Measurements from ENCODE around the gene FBLIM1.

The FBLIM1 gene

DNA sequence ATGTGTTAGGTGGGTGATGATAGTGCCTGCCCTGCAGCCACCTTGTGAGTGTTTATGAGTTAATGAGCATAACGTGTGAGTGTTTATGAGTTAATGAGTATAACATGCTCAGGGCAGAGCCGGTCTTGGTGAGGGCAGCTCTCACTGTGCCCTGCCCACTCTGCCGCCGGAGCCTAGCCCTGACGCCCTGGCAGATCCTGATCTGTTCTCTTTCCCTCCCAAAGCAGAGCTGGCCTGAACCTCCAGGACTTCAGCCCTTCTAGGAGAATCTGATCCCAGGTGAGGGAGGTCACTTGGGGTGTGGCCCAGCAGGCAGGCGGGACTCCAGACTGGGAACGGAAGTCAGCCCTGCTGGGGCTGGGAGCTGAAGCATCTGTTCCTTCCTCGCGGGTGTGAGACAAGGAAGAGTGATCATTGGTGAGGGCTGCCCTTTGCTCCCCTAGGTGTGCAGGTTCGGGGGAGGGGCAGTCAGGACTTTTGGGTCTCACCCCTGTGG is 5.7 kb downstream of the FBLIM1 start:
- H3K4me1 ChIP-seq (ENCODE audit: insufficient read depth, low read length) = peaks cover 6% of the 10 kb centered on the region; the same call in 1 of the 2 replicates
- no peak overlapping the region for H3K4me3 ChIP-seq (ENCODE audit: low read length)
- no peaks in the 10 kb centered on the region for H3K9me3 ChIP-seq (ENCODE audit: insufficient read depth, low read depth, low read length)
- no peak overlapping the region for H3K9ac ChIP-seq (ENCODE audit: low read depth, low read length)
- H3K27ac ChIP-seq (ENCODE audit: low read length) = no peak overlapping the region
- peaks cover 4% of the 10 kb centered on the region; the same call in 1 of the 2 replicates for H3K27me3 ChIP-seq (ENCODE audit: insufficient read depth, low read length)
- peaks cover 53% of the 10 kb centered on the region for H3K36me3 ChIP-seq (ENCODE audit: insufficient read depth, low read depth, low read length)

- H3K27ac ChIP-seq (ENCODE audit: low read length) = no peak overlapping the region
- no peak overlapping the region for H3K4me3 ChIP-seq (ENCODE audit: low read length)
- H3K4me1 ChIP-seq (ENCODE audit: insufficient read depth, low read length) = peaks cover 6% of the 10 kb centered on the region; the same call in 1 of the 2 replicates
- H3K9me3 ChIP-seq (ENCODE audit: insufficient read depth, low read depth, low read length) = no peaks in the 10 kb centered on the region
- H3K9ac ChIP-seq (ENCODE audit: low read depth, low read length) = no peak overlapping the region
- H3K27me3 ChIP-seq (ENCODE audit: insufficient read depth, low read length) = no peaks in the 10 kb centered on the region
- H3K36me3 ChIP-seq (ENCODE audit: insufficient read depth, low read depth, low read length) = peaks cover 54% of the 10 kb centered on the region
Measured at GRCh38 chr1:15764890-15765289, 6.3 kb downstream of the FBLIM1 start.

- H3K9ac ChIP-seq (ENCODE audit: low read depth, low read length) = no peak overlapping the region
- H3K4me3 ChIP-seq (ENCODE audit: low read length) = no peak overlapping the region
- no peaks in the 10 kb centered on the region for H3K27me3 ChIP-seq (ENCODE audit: insufficient read depth, low read length)
- H3K36me3 ChIP-seq (ENCODE audit: insufficient read depth, low read depth, low read length) = peaks cover 61% of the 10 kb centered on the region
- H3K27ac ChIP-seq (ENCODE audit: low read length) = no peak overlapping the region
- H3K4me1 ChIP-seq (ENCODE audit: insufficient read depth, low read length) = peaks cover 6% of the 10 kb centered on the region; the same call in 1 of the 2 replicates
- no peaks in the 10 kb centered on the region for H3K9me3 ChIP-seq (ENCODE audit: insufficient read depth, low read depth, low read length)
Measured at GRCh38 chr1:15765495-15766194, 7.0 kb downstream of the FBLIM1 start.

GRCh38 chr1:15767941-15768340 is 9.3 kb downstream of the FBLIM1 start:
- Histone ChIP-seq H3K9me3 (ENCODE audit: insufficient read depth, low read depth, low read length) (no peaks in the 10 kb centered on the region), H3K27ac (ENCODE audit: low read length) (no peak overlapping the region), H3K36me3 (ENCODE audit: insufficient read depth, low read depth, low read length) (peaks cover 80% of the 10 kb centered on the region), H3K4me3 (ENCODE audit: low read length) (no peak overlapping the region), H3K4me1 (ENCODE audit: insufficient read depth, low read length) (no peaks in the 10 kb centered on the region), H3K9ac (ENCODE audit: low read depth, low read length) (no peak overlapping the region), H3K27me3 (ENCODE audit: insufficient read depth, low read length) (no peaks in the 10 kb centered on the region)

- no peak overlapping the region for H3K4me3 ChIP-seq (ENCODE audit: low read length)
- no peaks in the 10 kb centered on the region for H3K4me1 ChIP-seq (ENCODE audit: insufficient read depth, low read length)
- H3K36me3 ChIP-seq (ENCODE audit: insufficient read depth, low read depth, low read length) = peaks cover 85% of the 10 kb centered on the region
- no peaks in the 10 kb centered on the region for H3K27me3 ChIP-seq (ENCODE audit: insufficient read depth, low read length)
- H3K9me3 ChIP-seq (ENCODE audit: insufficient read depth, low read depth, low read length) = no peaks in the 10 kb centered on the region
- no peak overlapping the region for H3K9ac ChIP-seq (ENCODE audit: low read depth, low read length)
- no peak overlapping the region for H3K27ac ChIP-seq (ENCODE audit: low read length)
Measured at GRCh38 chr1:15768388-15768787, 9.8 kb downstream of the FBLIM1 start.

GRCh38 chr1:15770313-15770962 is 11.8 kb downstream of the FBLIM1 start:
- Histone ChIP-seq H3K4me3 (ENCODE audit: low read length) (no peak overlapping the region), H3K36me3 (ENCODE audit: insufficient read depth, low read depth, low read length) (peaks cover 82% of the 10 kb centered on the region), H3K27me3 (ENCODE audit: insufficient read depth, low read length) (no peaks in the 10 kb centered on the region), H3K4me1 (ENCODE audit: insufficient read depth, low read length) (no peaks in the 10 kb centered on the region), H3K9ac (ENCODE audit: low read depth, low read length) (no peak overlapping the region), H3K27ac (ENCODE audit: low read length) (no peak overlapping the region), H3K9me3 (ENCODE audit: insufficient read depth, low read depth, low read length) (no peaks in the 10 kb centered on the region)

DNA sequence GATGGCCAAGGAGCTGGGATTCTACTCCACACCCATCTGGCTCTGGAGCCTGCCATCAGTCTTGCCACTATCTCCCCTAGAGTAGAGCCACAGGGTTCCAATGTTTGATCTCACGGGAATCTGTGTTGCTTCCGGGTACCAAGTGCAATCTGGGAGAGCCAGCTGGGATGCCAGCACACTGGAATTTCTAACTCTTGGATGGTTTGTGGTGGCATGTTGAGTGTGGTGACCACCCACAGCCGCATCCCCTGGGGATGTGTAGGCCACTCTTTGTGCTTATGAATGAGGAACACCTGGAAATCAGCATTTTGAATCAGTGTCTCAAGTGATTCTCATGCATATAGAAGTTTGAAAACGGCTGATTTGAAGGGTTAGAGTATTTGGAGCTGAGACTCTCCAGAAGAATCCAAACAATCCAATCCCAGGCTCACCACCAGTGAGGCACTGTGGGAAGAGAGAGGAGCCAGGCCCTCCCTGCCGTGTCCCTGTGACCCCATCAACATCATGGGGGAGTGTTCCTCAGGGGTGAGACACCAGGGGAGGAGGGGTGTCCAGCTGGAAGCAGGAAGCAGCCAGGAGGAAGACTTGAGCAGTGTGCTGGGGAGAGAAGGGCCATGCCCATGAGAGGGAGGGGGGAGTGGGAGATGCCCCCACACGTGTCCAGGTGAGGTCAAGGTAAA is 13.4 kb downstream of the FBLIM1 start:
- peaks cover 83% of the 10 kb centered on the region for H3K36me3 ChIP-seq (ENCODE audit: insufficient read depth, low read depth, low read length)
- no peaks in the 10 kb centered on the region for H3K9me3 ChIP-seq (ENCODE audit: insufficient read depth, low read depth, low read length)
- H3K4me1 ChIP-seq (ENCODE audit: insufficient read depth, low read length) = no peaks in the 10 kb centered on the region
- no peak overlapping the region for H3K9ac ChIP-seq (ENCODE audit: low read depth, low read length)
- no peak overlapping the region for H3K4me3 ChIP-seq (ENCODE audit: low read length)
- H3K27ac ChIP-seq (ENCODE audit: low read length) = no peak overlapping the region
- H3K27me3 ChIP-seq (ENCODE audit: insufficient read depth, low read length) = no peaks in the 10 kb centered on the region

GRCh38 chr1:15775706-15776105 is 17.1 kb downstream of the FBLIM1 start:
- Histone ChIP-seq H3K9me3 (ENCODE audit: insufficient read depth, low read depth, low read length) (no peaks in the 10 kb centered on the region), H3K9ac (ENCODE audit: low read depth, low read length) (no peak overlapping the region), H3K4me3 (ENCODE audit: low read length) (no peak overlapping the region), H3K36me3 (ENCODE audit: insufficient read depth, low read depth, low read length) (peaks cover 89% of the 10 kb centered on the region), H3K4me1 (ENCODE audit: insufficient read depth, low read length) (no peaks in the 10 kb centered on the region), H3K27ac (ENCODE audit: low read length) (no peak overlapping the region), H3K27me3 (ENCODE audit: insufficient read depth, low read length) (no peaks in the 10 kb centered on the region)

DNA sequence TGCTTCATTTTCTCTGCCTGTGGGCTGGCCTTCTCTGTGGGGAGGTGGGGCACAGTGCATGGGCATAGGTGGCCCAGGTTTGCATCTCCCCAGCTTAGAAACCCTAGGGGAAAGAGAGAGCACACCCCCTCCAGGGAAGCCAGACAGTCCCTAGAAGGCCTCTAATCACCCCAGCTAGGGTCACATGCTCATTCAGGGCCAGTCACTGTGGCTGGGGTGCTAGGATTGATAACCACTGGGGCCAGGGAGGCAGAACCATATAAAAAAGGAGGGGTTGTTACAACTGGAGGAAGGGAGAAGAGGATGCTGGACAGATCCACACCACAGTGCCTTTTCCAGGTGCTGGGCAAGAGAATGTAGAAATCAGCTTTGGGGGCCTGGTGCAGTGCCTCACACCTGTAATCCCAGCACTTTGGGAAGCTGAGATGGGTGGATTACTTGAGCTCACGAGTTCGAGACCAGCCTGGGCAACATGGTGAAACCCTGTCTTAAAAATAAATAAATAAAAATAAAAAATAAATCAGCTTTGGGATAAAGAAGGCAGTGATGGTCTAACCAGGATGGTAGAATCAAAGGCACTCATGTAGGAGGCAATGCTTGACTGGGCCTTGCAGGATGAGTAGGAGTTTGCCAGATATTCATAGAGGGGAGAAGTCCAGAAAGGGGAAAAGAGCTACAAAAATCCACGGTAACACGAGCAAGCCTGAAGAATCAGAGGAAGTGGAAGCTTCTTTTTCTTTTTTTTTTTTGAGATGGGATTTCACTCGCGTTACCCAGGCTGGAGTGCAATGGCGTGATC is 19.5 kb downstream of the FBLIM1 start:
- Histone ChIP-seq H3K36me3 (ENCODE audit: insufficient read depth, low read depth, low read length) (peaks cover 86% of the 10 kb centered on the region), H3K4me3 (ENCODE audit: low read length) (no peak overlapping the region), H3K4me1 (ENCODE audit: insufficient read depth, low read length) (no peaks in the 10 kb centered on the region), H3K9me3 (ENCODE audit: insufficient read depth, low read depth, low read length) (no peaks in the 10 kb centered on the region), H3K9ac (ENCODE audit: low read depth, low read length) (no peak overlapping the region), H3K27ac (ENCODE audit: low read length) (no peak overlapping the region), H3K27me3 (ENCODE audit: insufficient read depth, low read length) (no peaks in the 10 kb centered on the region)

DNA sequence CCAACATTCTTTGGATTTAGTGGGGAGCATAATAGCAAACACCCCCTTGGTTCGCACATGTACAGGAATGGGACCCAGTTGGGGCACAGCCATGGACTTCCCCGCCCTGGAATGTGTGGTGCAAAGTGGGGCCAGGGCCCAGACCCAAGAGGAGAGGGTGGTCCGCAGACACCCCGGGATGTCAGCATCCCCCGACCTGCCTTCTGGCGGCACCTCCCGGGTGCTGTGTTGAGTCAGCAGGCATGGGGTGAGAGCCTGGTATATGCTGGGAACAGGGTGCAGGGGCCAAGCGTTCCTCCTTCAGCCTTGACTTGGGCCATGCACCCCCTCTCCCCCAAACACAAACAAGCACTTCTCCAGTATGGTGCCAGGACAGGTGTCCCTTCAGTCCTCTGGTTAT is 27.1 kb downstream of the FBLIM1 start:
- Histone ChIP-seq H3K9me3 (ENCODE audit: insufficient read depth, low read depth, low read length) (no peaks in the 10 kb centered on the region), H3K27ac (ENCODE audit: low read length) (no peak overlapping the region), H3K9ac (ENCODE audit: low read depth, low read length) (no peak overlapping the region), H3K36me3 (ENCODE audit: insufficient read depth, low read depth, low read length) (peaks cover 40% of the 10 kb centered on the region), H3K4me1 (ENCODE audit: insufficient read depth, low read length) (no peaks in the 10 kb centered on the region), H3K4me3 (ENCODE audit: low read length) (no peak overlapping the region), H3K27me3 (ENCODE audit: insufficient read depth, low read length) (no peaks in the 10 kb centered on the region)

DNA sequence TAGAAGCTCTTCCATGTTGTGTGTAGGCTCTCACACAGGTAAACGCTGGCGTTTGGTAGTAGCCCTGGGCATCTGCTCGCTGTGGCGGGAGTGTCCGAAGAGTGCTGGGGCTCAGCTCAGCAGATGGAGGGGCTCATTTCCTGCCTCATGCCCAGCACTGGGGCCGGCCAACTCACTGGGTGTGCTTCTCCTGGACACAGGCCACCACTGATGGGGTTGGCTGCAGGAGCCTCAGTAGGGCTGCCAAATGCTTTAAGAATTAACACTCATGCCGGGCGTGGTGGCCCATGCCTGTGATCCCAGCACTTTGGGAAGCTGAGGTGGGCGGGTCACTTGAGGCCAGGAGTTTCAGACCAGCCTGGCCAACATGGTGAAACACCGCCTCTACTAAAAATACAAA is 28.0 kb downstream of the FBLIM1 start:
- no peak overlapping the region for H3K27ac ChIP-seq (ENCODE audit: low read length)

More for the DNA sequence above, 28.0 kb downstream of the FBLIM1 start:
- Histone ChIP-seq H3K27me3 (ENCODE audit: insufficient read depth, low read length) (no peaks in the 10 kb centered on the region), H3K9me3 (ENCODE audit: insufficient read depth, low read depth, low read length) (no peaks in the 10 kb centered on the region), H3K4me3 (ENCODE audit: low read length) (no peak overlapping the region), H3K9ac (ENCODE audit: low read depth, low read length) (no peak overlapping the region), H3K36me3 (ENCODE audit: insufficient read depth, low read depth, low read length) (peaks cover 31% of the 10 kb centered on the region), H3K4me1 (ENCODE audit: insufficient read depth, low read length) (no peaks in the 10 kb centered on the region)

All from iPS-20b (cell line).